H1 (cell line): ENCODE results near the gene SEMA3A. TPM values are rescaled to one million over a fixed set of nuclear protein-coding genes. Genes with fewer than 3 reads are reported as not detected.

ENCODE experiments used
- E2F6 ChIP-seq: IDR thresholded peaks from 2 replicates; pipeline ENCODE4 v1.6.1; 2012; ENCODE audit warnings: inconsistent platforms
- GABPA ChIP-seq: IDR thresholded peaks from 2 replicates; pipeline ENCODE4 v1.6.1; 2011; ENCODE audit warnings: mild to moderate bottlenecking, low read length, moderate library complexity, borderline replicate concordance; ENCODE audit not compliant: insufficient read depth
- NANOG ChIP-seq: IDR thresholded peaks from 2 replicates; pipeline ENCODE4 v1.6.1; 2011; ENCODE audit warnings: low read length, low read depth, mild to moderate bottlenecking, inconsistent platforms; ENCODE audit not compliant: insufficient read depth, poor library complexity, severe bottlenecking
- polyA plus RNA-seq, 7 experiments: library from polyadenylated mRNA; depleted of rRNA in 3 of 7; stranded (reverse) in 5 of 7; unstranded in 2 of 7; fragments of >200 nt in 5 of 7; fragments of 200-250 nt in 2 of 7; gene quantifications; 1 replicate in 5 of 7; 2 replicates in 1 of 7; 4 replicates in 1 of 7; pipeline versions ENCODE4 v1.2.1 to v1.2.3, GENCODE V29; 2011 to 2013; ENCODE audit warnings: missing spikeins in 2 of 7, mixed read lengths in 2 of 7
- total RNA-seq: library from RNA; stranded (reverse); fragmentation: NEBNext Ultra II Directional; extraction: Animal tissue kit (Norgen Biotek cat#: 25700); gene quantifications from 2 replicates; pipeline ENCODE4 v1.2.1, GENCODE V29; 2021

The SEMA3A gene
- total and polyA plus RNA-seq, 2 of the 8 experiments (the other 6 are each of a cell fraction or from before 2014, with no cell fraction given): 8.1 to 45.9 TPM

- TF ChIP-seq E2F6 (no peak), GABPA (no peak), NANOG (no peak)
These were observed 19.1 kb downstream of the SEMA3A start (continued) for GRCh38 chr7:84175461-84175860.
